Transverse colon (tissue), 4 donors: Measurements from ENCODE around the gene PPP4R1.

Experiments used
- CTCF ChIP-seq, 5 experiments: fragments of 200-600 bp in 3 of 5; fragments of 450-650 bp in 2 of 5; sonication (generic) in 3 of 5; IDR thresholded peaks; 1 replicate in 2 of 5; 2 replicates in 3 of 5; pipeline ENCODE4 v1.5.1; 2016 to 2017; ENCODE audit warnings: antibody characterized with exemption in 5 of 5, inconsistent platforms in 3 of 5, mild to moderate bottlenecking in 2 of 5, moderate library complexity in 1 of 5
- POLR2AphosphoS5 ChIP-seq, 3 donors: sonication (generic); formaldehyde crosslinking; IDR thresholded peaks; one replicate each; pipeline ENCODE4 v1.6.1; 2016; ENCODE audit warnings: antibody characterized with exemption in 3 of 3

GRCh38 chr18:9537677-9538076, 76.7 kb downstream of the PPP4R1 start:
- TF ChIP-seq CTCF (IDR thresholded peaks at IDR 0.05) (no peak), POLR2AphosphoS5 (IDR thresholded peaks at IDR 0.05) (no peak)
